DND-41 (cell line): ENCODE data around the gene PHC3.

ENCODE experiments used
- ATAC-seq: fragments of 200-7000 bp; cut with Tn5 transposase; 3 replicates; pipeline ENCODE4 v1.9.1; 2021; ENCODE audit warnings: low read depth; ENCODE audit not compliant: insufficient read depth
- DNase-seq: peaks from one replicate; pipeline ENCODE4 v3.0.0-alpha.2; 2020
- H2AFZ ChIP-seq: 2 replicates; pipeline ENCODE4 v1.6.0; 2012; ENCODE audit warnings: low read depth, low read length
- H3K27ac ChIP-seq: 2 replicates; pipeline ENCODE4 v1.5.1; 2012; ENCODE audit warnings: low read length, inconsistent platforms
- H3K27me3 ChIP-seq: fragments of 200-600 bp; sonication (generic); 2 replicates; pipeline ENCODE4 v1.6.0; 2012; ENCODE audit warnings: low read length, mild to moderate bottlenecking, inconsistent platforms; ENCODE audit not compliant: insufficient read depth, poor library complexity
- H3K36me3 ChIP-seq: 2 replicates; pipeline ENCODE4 v1.5.1; 2012; ENCODE audit warnings: low read length, inconsistent platforms; ENCODE audit not compliant: insufficient read depth
- H3K4me1 ChIP-seq: 2 replicates; pipeline ENCODE4 v1.5.1; 2012; ENCODE audit warnings: mild to moderate bottlenecking, low read length; ENCODE audit not compliant: insufficient read depth
- H3K4me2 ChIP-seq: 2 replicates; pipeline ENCODE4 v1.6.0; 2012; ENCODE audit warnings: mild to moderate bottlenecking, moderate library complexity, low read length, inconsistent platforms; ENCODE audit not compliant: insufficient read depth
- H3K4me3 ChIP-seq, 2 experiments: fragments of 200-600 bp in 1 of 2; shearing (Covaris generic) in 1 of 2; 2 replicates each; pipeline ENCODE4 v1.5.1; 2012 to 2016; ENCODE audit warnings: inconsistent platforms in 2 of 2, low read length in 2 of 2, mild to moderate bottlenecking in 2 of 2, low read depth in 1 of 2, moderate library complexity in 1 of 2
- H3K79me2 ChIP-seq: 2 replicates; pipeline ENCODE4 v1.6.0; 2012; ENCODE audit warnings: low read length, inconsistent platforms; ENCODE audit not compliant: insufficient read depth
- H3K9ac ChIP-seq: 2 replicates; pipeline ENCODE4 v1.6.0; 2012; ENCODE audit warnings: low read depth, mild to moderate bottlenecking, inconsistent platforms, low read length, moderate library complexity
- H3K9me3 ChIP-seq: 2 replicates; pipeline ENCODE4 v1.5.1; 2012; ENCODE audit warnings: low read length, moderate library complexity, mild to moderate bottlenecking, inconsistent platforms; ENCODE audit not compliant: insufficient read depth, severe bottlenecking
- H4K20me1 ChIP-seq: 2 replicates; pipeline ENCODE4 v1.6.0; 2012; ENCODE audit warnings: low read length; ENCODE audit not compliant: insufficient read depth
- EZH2 ChIP-seq: IDR thresholded peaks from 3 replicates; pipeline ENCODE4 v1.6.1; 2012; ENCODE audit warnings: borderline replicate concordance, low read depth, mild to moderate bottlenecking, moderate library complexity, low read length, inconsistent platforms; ENCODE audit not compliant: severe bottlenecking
- TF ChIP-seq, protein P1 (sequence below): IDR thresholded peaks from 2 replicates; pipeline ENCODE4 v1.5.1; 2012; ENCODE audit warnings: borderline replicate concordance, low read length, moderate library complexity, mild to moderate bottlenecking; ENCODE audit not compliant: poor library complexity, severe bottlenecking; ENCODE audit errors: extremely low read depth

PHC3 gene

DNA sequence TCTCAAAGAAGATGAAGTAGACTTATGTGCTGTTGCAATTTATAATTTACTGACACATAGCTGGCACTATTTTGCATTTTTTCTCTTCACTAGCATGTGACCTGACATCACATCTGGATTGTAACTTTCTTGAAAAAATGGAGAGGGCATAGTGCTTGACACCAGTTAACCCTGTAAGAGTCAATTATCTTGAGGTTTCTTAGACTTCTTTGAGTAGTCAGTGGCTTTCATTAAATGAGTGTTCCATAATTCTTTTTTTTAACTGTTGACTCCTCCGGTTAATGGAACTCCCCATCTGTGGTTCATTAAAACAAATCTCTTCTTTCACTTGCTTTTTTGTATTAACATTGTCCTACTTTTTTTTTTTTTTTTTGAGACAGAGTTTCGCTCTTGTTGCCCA, 23.8 kb upstream of the PHC3 start:
- DNase-seq: no peak
- Histone ChIP-seq H4K20me1 (no peaks in the 10 kb centered on the region), H3K9me3 (no peaks in the 10 kb centered on the region), H3K27ac (no peak overlapping the region), H3K9ac (no peak overlapping the region), H3K4me3 (no peak overlapping the region), H3K4me2 (no peak overlapping the region), H3K79me2 (no peaks in the 10 kb centered on the region), H2AFZ (no peak overlapping the region), H3K4me1 (no peaks in the 10 kb centered on the region), H3K36me3 (no peaks in the 10 kb centered on the region), H3K27me3 (peaks cover 4% of the 10 kb centered on the region)
- TF ChIP-seq, protein P1, sequence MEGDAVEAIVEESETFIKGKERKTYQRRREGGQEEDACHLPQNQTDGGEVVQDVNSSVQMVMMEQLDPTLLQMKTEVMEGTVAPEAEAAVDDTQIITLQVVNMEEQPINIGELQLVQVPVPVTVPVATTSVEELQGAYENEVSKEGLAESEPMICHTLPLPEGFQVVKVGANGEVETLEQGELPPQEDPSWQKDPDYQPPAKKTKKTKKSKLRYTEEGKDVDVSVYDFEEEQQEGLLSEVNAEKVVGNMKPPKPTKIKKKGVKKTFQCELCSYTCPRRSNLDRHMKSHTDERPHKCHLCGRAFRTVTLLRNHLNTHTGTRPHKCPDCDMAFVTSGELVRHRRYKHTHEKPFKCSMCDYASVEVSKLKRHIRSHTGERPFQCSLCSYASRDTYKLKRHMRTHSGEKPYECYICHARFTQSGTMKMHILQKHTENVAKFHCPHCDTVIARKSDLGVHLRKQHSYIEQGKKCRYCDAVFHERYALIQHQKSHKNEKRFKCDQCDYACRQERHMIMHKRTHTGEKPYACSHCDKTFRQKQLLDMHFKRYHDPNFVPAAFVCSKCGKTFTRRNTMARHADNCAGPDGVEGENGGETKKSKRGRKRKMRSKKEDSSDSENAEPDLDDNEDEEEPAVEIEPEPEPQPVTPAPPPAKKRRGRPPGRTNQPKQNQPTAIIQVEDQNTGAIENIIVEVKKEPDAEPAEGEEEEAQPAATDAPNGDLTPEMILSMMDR: no peak
- no peak for TF ChIP-seq EZH2
- no peak for ATAC-seq

DNA sequence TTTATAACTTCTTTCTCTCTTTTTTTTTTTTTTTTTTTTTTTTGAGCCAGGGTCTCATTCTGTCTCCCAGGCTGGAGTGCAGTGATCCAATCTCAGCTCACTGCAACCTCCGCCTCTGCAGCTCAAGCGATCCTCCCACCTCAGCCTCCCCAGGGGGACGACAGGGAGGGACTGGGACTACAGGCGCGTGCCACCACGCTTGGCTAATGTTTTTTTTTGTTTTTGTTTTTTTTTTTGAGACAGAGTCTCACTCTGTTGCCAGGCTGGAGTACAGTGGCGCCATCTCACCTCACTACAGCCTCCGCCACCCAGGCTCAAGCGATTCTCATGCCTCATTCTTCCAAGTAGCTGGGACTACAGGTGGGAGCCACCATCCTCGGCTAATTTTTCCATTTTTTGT, 23.0 kb upstream of the PHC3 start:
- Histone ChIP-seq H3K4me3 (no peak overlapping the region), H3K79me2 (no peaks in the 10 kb centered on the region), H3K36me3 (no peaks in the 10 kb centered on the region), H2AFZ (no peak overlapping the region), H3K27me3 (peaks cover 4% of the 10 kb centered on the region), H3K4me1 (no peaks in the 10 kb centered on the region), H3K27ac (no peak overlapping the region), H3K9me3 (no peaks in the 10 kb centered on the region), H4K20me1 (no peaks in the 10 kb centered on the region), H3K4me2 (no peak overlapping the region), H3K9ac (no peak overlapping the region)
- DNase-seq: no peak
- TF ChIP-seq EZH2: no peak
- TF ChIP-seq, protein P1: no peak
- ATAC-seq: no peak

DNA sequence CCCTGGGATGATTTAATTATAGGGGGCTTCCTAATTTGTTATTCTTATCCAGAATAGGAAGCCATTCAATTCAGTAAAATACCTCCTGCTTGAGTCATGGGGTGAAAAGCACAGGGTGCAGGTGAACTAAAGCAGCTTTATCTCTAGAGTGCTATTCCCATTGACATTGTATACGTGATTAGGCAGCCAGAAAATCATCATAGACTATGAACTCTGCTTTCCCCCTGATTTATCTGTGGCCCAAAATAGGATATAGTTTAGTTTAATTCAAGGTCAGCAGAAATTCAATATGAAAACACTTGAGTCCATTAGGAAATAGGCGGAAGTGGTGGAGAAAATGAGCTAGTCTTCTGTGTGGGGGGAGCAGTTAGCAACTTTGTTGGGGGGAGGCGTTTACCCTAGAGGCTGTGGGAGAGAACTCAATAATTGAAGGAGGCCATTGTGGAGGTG, 22.5 kb upstream of the PHC3 start:
- no peaks in the 10 kb centered on the region for H3K36me3 ChIP-seq
- no peak overlapping the region for H3K9ac ChIP-seq
- peaks cover 4% of the 10 kb centered on the region for H3K27me3 ChIP-seq
- H3K79me2 ChIP-seq: no peaks in the 10 kb centered on the region
- no peak overlapping the region for H2AFZ ChIP-seq
- no peak for ATAC-seq
- H3K9me3 ChIP-seq: no peaks in the 10 kb centered on the region
- no peak overlapping the region for H3K27ac ChIP-seq
- H4K20me1 ChIP-seq: no peaks in the 10 kb centered on the region
- H3K4me2 ChIP-seq: no peak overlapping the region
- DNase-seq: no peak
- no peak overlapping the region for H3K4me3 ChIP-seq
- TF ChIP-seq EZH2: no peak
- TF ChIP-seq, protein P1: no peak
- H3K4me1 ChIP-seq: no peaks in the 10 kb centered on the region

DNA sequence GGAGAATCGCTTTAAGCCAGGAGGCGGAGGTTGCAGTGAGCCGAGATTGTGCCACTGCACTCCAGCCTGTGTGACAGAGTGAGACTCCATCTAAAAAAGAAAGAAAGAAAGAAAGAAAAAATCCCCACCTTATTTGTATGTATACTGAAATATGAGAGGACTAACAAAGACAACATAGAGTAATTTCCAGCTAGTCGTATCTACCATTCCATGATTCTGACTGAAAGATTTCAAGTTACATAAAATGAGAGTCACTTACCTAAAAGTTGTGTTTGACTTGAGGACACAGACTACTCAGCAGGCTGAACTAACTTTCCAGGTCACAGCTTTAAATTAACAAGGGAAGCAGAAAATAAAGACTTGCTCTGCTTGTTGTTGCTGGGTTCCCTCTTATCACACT, 21.9 kb upstream of the PHC3 start:
- no peak for TF ChIP-seq EZH2
- TF ChIP-seq, protein P1: no peak
- Histone ChIP-seq H3K4me3 (no peak overlapping the region), H4K20me1 (no peaks in the 10 kb centered on the region), H3K79me2 (no peaks in the 10 kb centered on the region), H3K9me3 (no peaks in the 10 kb centered on the region), H3K27ac (no peak overlapping the region), H3K4me1 (no peaks in the 10 kb centered on the region), H3K27me3 (peaks cover 4% of the 10 kb centered on the region), H2AFZ (no peak overlapping the region), H3K36me3 (no peaks in the 10 kb centered on the region), H3K4me2 (no peak overlapping the region), H3K9ac (no peak overlapping the region)
- DNase-seq: no peak
- no peak for ATAC-seq
